Aorta (tissue), 5 donors: ENCODE measurements around the gene VTI1A. TPM values are rescaled to one million over a fixed set of nuclear protein-coding genes. Genes with fewer than 3 reads are reported as not detected.

Experiments
- ATAC-seq: fragments of 200-7000 bp; cut with Tn5 transposase; one replicate; pipeline ENCODE4 v1.9.1; 2022; ENCODE audit warnings: moderate library complexity; ENCODE audit not compliant: low FRiP score
- DNase-seq, 2 donors: peaks; one replicate each; pipeline ENCODE4 v3.0.0-alpha.2; 2020
- H3K27ac ChIP-seq, 2 donors: one replicate each; pipeline ENCODE4 v1.5.1; 2013; ENCODE audit warnings: low read length in 2 of 2, mild to moderate bottlenecking in 2 of 2, moderate library complexity in 2 of 2, control low read depth in 1 of 2, inconsistent platforms in 1 of 2, low read depth in 1 of 2
- H3K27me3 ChIP-seq, 2 donors: one replicate each; pipeline ENCODE4 v1.6.1; 2013; ENCODE audit warnings: control low read depth in 1 of 2, low read length in 1 of 2, mild to moderate bottlenecking in 1 of 2, moderate library complexity in 1 of 2; ENCODE audit not compliant: insufficient read depth in 2 of 2, control insufficient read depth in 1 of 2
- H3K36me3 ChIP-seq, 2 donors: one replicate each; pipeline ENCODE4 v1.6.1; 2013; ENCODE audit warnings: control low read depth in 1 of 2, low read length in 1 of 2, mild to moderate bottlenecking in 1 of 2; ENCODE audit not compliant: insufficient read depth in 2 of 2, control insufficient read depth in 1 of 2
- H3K4me1 ChIP-seq, 2 donors: one replicate each; pipeline ENCODE4 v1.6.1; 2013; ENCODE audit warnings: low read length in 2 of 2, control low read depth in 1 of 2, mild to moderate bottlenecking in 1 of 2, moderate library complexity in 1 of 2; ENCODE audit not compliant: insufficient read depth in 2 of 2, control insufficient read depth in 1 of 2
- H3K4me3 ChIP-seq, 2 donors: one replicate each; pipeline ENCODE4 v1.5.1; 2013; ENCODE audit warnings: low read length in 2 of 2, control low read depth in 1 of 2, mild to moderate bottlenecking in 1 of 2
- H3K9me3 ChIP-seq: one replicate; pipeline ENCODE4 v1.6.1; 2013; ENCODE audit warnings: mild to moderate bottlenecking, low read length; ENCODE audit not compliant: control insufficient read depth
- WGBS, 2 donors: extraction: QIAGEN DNeasy Blood & Tissue Kit; methylation state at CpG; one replicate each; pipeline ENCODE4 v1.1.7; 2013; 5-methylcytosine and 5-hydroxymethylcytosine counted together
- intact Hi-C, 2 donors: fragments of 100-400 bp; cut with DNase I; formaldehyde crosslinking; loops; one replicate each; pipeline versions ENCODE4 v1.14.2 to v1.15.0; 2022
- polyA plus RNA-seq, 2 donors: library from polyadenylated mRNA; stranded (reverse); fragments of 200-250 nt; gene quantifications; one replicate each; pipeline ENCODE4 v1.2.3, GENCODE V29; 2013
- total RNA-seq, 2 donors: library from RNA; stranded (reverse); fragmentation: NEBNext Ultra II Directional; extraction: Animal tissue kit (Norgen Biotek cat#: 25700); gene quantifications; one replicate each; pipeline ENCODE4 v1.2.1, GENCODE V29; 2021
- donor health status: healthy with polysubstance abuse.
- donor health status: Bipolar disorder and iron deficiency.
- donor health status: DM: no; HTN: no; CAD: no.
- donor health status: DM: no; HTN: no; CAD: no.
- donor health status: DM: yes; HTN: yes; CAD: no.

VTI1A gene
- total and polyA plus RNA-seq, 4 donors: 8.6 to 43.1 (median 23.2) TPM

DNA sequence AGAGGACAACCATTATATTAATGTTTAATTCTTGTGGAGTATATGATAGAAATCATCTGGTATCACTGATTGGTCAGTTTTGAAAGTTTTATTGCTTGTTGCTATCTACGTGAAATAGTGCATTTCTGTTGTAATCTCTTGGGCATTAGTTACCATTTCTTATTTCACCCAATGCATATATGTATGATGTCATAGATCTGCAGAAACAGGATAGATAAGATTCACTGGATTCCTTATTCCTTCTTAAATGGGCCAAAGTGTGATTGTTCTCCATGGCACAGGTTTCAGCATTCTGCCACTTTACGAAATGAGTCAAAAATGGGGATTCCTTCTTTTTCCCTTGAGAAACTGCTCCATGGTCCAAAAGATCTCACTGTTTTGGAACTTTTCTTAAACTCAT is 56.6 kb downstream of the VTI1A start:
- intact Hi-C loops: no loop called here
- Histone ChIP-seq H3K36me3 (no peaks in the 10 kb centered on the region), H3K27ac (no peak overlapping the region), H3K4me1 (peaks cover 6 to 9% of the 10 kb centered on the region in 2 donors), H3K27me3 (no peaks in the 10 kb centered on the region), H3K4me3 (no peak overlapping the region), H3K9me3 (no peaks in the 10 kb centered on the region)
- DNase-seq: no peak
- WGBS, 2 donors: 93 to 94% methylated on average over 2 of the region's 2 CpGs
- no peak for ATAC-seq

GRCh38 chr10:112507046-112507445 is 60.0 kb downstream of the VTI1A start:
- no peaks in the 10 kb centered on the region for H3K9me3 ChIP-seq
- DNase-seq: no peak
- peaks cover 6 to 9% of the 10 kb centered on the region in 2 donors for H3K4me1 ChIP-seq
- no peak overlapping the region for H3K4me3 ChIP-seq
- no peaks in the 10 kb centered on the region for H3K36me3 ChIP-seq
- no peak overlapping the region for H3K27ac ChIP-seq
- 50 to 60% methylated on average over 4 of the region's 4 CpGs for WGBS, 2 donors
- ATAC-seq: no peak
- no peaks in the 10 kb centered on the region for H3K27me3 ChIP-seq
- intact Hi-C loops: no loop called here

GRCh38 chr10:112507988-112508387 is 61.0 kb downstream of the VTI1A start:
- intact Hi-C loops: no loop called here
- no peak for DNase-seq
- 16 to 25% methylated on average over 4 of the region's 4 CpGs for WGBS, 2 donors
- H3K27ac ChIP-seq: no peak overlapping the region
- no peak overlapping the region for H3K4me3 ChIP-seq
- H3K9me3 ChIP-seq: no peaks in the 10 kb centered on the region
- no peaks in the 10 kb centered on the region for H3K27me3 ChIP-seq
- no peaks in the 10 kb centered on the region for H3K36me3 ChIP-seq
- no peak for ATAC-seq
- H3K4me1 ChIP-seq: peaks cover 6 to 9% of the 10 kb centered on the region in 2 donors

DNA sequence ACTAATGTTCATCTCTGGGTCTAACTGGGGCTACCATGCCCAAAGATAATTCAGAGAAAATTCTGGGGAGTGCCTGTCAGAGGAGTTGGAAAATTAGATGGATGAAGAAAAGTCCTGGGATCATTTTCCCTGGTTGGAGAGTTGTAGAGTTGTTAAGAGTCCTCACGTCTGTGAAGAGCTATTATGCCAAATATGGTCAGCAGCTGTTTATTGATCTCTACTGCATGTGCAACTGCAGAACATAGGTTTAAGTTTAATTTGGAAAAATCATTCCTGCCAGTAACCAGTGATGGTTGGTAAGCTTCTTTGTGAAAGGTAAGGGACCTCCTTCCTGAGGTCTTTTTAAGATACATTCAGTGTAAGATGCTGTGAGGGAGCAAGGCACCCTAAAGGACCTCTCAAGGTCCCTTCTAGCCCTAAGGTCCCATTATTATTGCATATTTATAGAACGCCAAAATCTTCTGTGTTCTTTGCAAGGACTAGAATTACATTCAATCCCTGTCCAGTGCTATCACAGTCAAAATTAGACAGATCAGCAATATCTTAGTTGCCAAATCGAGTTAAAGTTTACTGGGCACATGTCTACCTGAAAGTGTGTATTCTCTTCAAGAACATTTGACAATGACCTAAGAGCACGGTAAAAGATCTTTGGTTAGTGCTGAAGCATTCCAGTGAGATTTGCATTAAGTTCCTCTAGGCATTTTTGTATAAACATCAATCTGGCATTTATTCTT is 62.7 kb downstream of the VTI1A start:
- Histone ChIP-seq H3K36me3 (no peaks in the 10 kb centered on the region), H3K27me3 (no peaks in the 10 kb centered on the region), H3K9me3 (no peaks in the 10 kb centered on the region), H3K4me3 (no peak overlapping the region), H3K4me1 (peaks cover 6 to 9% of the 10 kb centered on the region in 2 donors), H3K27ac (no peak overlapping the region)
- no peak for ATAC-seq
- DNase-seq: no peak
- WGBS, 2 donors: 83 to 84% methylated on average over 4 of the region's 4 CpGs
- intact Hi-C loops: no loop called here

DNA sequence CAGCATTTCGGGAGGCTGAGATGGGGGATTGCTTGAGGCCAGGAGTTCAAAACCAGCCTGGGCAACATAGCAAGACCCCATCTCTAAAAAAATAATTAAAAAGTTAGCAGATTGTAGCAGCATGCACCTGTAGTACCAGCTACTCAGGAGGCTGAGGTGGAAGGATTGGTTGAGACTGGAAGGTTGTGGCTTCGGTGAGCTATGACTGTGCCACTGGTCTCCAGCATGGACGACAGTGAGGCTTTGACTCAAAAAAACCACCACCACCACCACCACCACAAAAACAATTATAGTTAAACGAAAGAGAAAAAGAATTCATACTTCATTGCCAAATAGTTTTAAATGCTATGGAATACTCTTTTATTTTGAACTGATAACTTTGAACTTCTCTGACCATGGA is 63.4 kb downstream of the VTI1A start:
- Histone ChIP-seq H3K27me3 (no peaks in the 10 kb centered on the region), H3K36me3 (no peaks in the 10 kb centered on the region), H3K4me3 (no peak overlapping the region), H3K9me3 (no peaks in the 10 kb centered on the region), H3K27ac (no peak overlapping the region), H3K4me1 (peaks cover 6 to 9% of the 10 kb centered on the region in 2 donors)
- no peak for ATAC-seq
- 91 to 95% methylated on average over 4 of the region's 4 CpGs for WGBS, 2 donors
- intact Hi-C loops: no loop called here
- DNase-seq: no peak

GRCh38 chr10:112512294-112512693 is 65.3 kb downstream of the VTI1A start:
- Histone ChIP-seq H3K36me3 (no peaks in the 10 kb centered on the region), H3K4me1 (peaks cover 6 to 8% of the 10 kb centered on the region in 2 donors), H3K27ac (no peak overlapping the region), H3K27me3 (no peaks in the 10 kb centered on the region), H3K4me3 (no peak overlapping the region), H3K9me3 (no peaks in the 10 kb centered on the region)
- DNase-seq (no peak), ATAC-seq (no peak)
- intact Hi-C loops: no loop called here
- WGBS, 2 donors: 99% methylated on average over 2 of the region's 2 CpGs

DNA sequence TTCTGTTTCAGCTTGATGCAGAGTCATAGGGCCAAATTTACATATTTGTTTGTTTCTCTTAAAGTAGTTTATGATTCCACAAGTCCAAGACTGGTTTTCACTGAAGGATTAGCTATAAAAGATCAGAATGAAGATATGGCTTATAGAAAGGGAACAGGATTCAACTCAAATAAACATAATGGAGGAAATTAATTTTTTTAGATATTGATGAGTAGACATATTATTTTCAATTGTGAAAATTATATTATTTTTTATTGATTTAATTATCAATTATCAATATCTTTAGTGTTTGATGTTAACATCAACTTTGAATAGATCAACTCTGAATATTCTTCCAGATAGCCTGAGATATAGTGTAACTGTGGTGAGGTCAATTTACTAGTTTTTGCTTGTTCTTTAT is 68.1 kb downstream of the VTI1A start:
- DNase-seq: no peak
- intact Hi-C loops: no loop called here

GRCh38 chr10:112515852-112516251 is 68.8 kb downstream of the VTI1A start:
- Histone ChIP-seq H3K4me3 (no peak overlapping the region), H3K9me3 (no peaks in the 10 kb centered on the region), H3K27ac (no peak overlapping the region), H3K27me3 (no peaks in the 10 kb centered on the region), H3K4me1 (no peaks in the 10 kb centered on the region), H3K36me3 (no peaks in the 10 kb centered on the region)
- 97 to 98% methylated on average over 2 of the region's 2 CpGs for WGBS, 2 donors
- DNase-seq (no peak), ATAC-seq (no peak)
- intact Hi-C loops: no loop called here

More for the DNA sequence above, 68.1 kb downstream of the VTI1A start:
- Histone ChIP-seq H3K27ac (no peak overlapping the region), H3K36me3 (no peaks in the 10 kb centered on the region), H3K9me3 (no peaks in the 10 kb centered on the region), H3K27me3 (no peaks in the 10 kb centered on the region), H3K4me1 (no peaks in the 10 kb centered on the region), H3K4me3 (no peak overlapping the region)
- ATAC-seq: no peak

GRCh38 chr10:112517451-112517862 is 70.4 kb downstream of the VTI1A start:
- no peaks in the 10 kb centered on the region for H3K27me3 ChIP-seq
- no peaks in the 10 kb centered on the region for H3K4me1 ChIP-seq
- H3K36me3 ChIP-seq: no peaks in the 10 kb centered on the region
- DNase-seq: no peak
- intact Hi-C loops: no loop called here
- H3K4me3 ChIP-seq: no peak overlapping the region
- H3K9me3 ChIP-seq: no peaks in the 10 kb centered on the region
- 88 to 90% methylated on average over 5 of the region's 5 CpGs for WGBS, 2 donors
- no peak for ATAC-seq
- H3K27ac ChIP-seq: no peak overlapping the region
